Measurements from ENCODE around the gene LIMCH1.

Gene LIMCH1

GRCh38 chr4:41655177-41655576 is 117.2 kb downstream of the LIMCH1 start:
- Histone ChIP-seq H3K4me1 (ENCODE audit: insufficient read depth, low read length, poor library complexity, severe bottlenecking) (no peaks in the 10 kb centered on the region), H3K4me3 (ENCODE audit: low read length, poor library complexity, severe bottlenecking) (no peak overlapping the region), H3F3A (ENCODE audit: low read depth) (no peaks in the 10 kb centered on the region), H3K79me2 (ENCODE audit: insufficient read depth, low read length) (no peaks in the 10 kb centered on the region), H3K4me2 (ENCODE audit: low read depth, low read length, poor library complexity, severe bottlenecking) (no peak overlapping the region), H2AFZ (ENCODE audit: low read length) (no peak overlapping the region), H4K20me1 (ENCODE audit: insufficient read depth, low read length, poor library complexity, severe bottlenecking) (no peaks in the 10 kb centered on the region), H3K9ac (ENCODE audit: low read depth, low read length, poor library complexity, severe bottlenecking) (no peak overlapping the region), H3K36me3 (ENCODE audit: insufficient read depth, low read length) (no peaks in the 10 kb centered on the region), H3K27me3 (ENCODE audit: insufficient read depth, low read length, poor library complexity, severe bottlenecking) (no peaks in the 10 kb centered on the region), H3K9me3 (ENCODE audit: insufficient read depth, low read depth, low read length) (no peaks in the 10 kb centered on the region), H3K9me2 (replicated peaks; ENCODE audit: low read depth, low read length) (no peaks in the 10 kb centered on the region)
- TF ChIP-seq EZH2phosphoT487 (IDR thresholded peaks at IDR 0.05; ENCODE audit: borderline replicate concordance) = no peak
- no peak for TF ChIP-seq CTCF (conservative IDR thresholded peaks at IDR 0.05; ENCODE audit: low read length)

DNA sequence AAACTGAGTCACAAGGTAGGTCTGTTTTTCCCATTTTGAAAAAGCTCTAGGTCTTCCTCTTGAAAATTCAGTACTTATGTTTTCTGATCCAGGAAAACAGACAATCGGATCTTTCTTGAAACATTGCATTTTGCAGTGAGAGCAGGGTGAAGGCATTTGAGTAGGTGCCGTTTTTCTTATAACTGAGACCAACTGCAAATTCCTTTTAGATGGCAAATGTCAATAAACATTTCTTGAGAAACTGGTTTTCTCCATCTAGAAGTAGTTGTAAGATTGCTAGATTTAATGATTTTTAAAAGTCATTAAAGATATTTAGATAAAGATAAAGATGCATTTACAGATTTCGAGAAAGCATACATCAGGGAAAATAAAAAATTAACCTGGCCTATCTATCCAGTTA is 118.1 kb downstream of the LIMCH1 start:
- H3K9me3 ChIP-seq (ENCODE audit: insufficient read depth, low read depth, low read length) = no peaks in the 10 kb centered on the region
- H3K4me1 ChIP-seq (ENCODE audit: insufficient read depth, low read length, poor library complexity, severe bottlenecking) = no peaks in the 10 kb centered on the region
- H2AFZ ChIP-seq (ENCODE audit: low read length) = no peak overlapping the region
- no peaks in the 10 kb centered on the region for H4K20me1 ChIP-seq (ENCODE audit: insufficient read depth, low read length, poor library complexity, severe bottlenecking)
- no peak overlapping the region for H3K4me2 ChIP-seq (ENCODE audit: low read depth, low read length, poor library complexity, severe bottlenecking)
- H3K79me2 ChIP-seq (ENCODE audit: insufficient read depth, low read length) = no peaks in the 10 kb centered on the region
- no peaks in the 10 kb centered on the region for H3F3A ChIP-seq (ENCODE audit: low read depth)
- H3K9me2 ChIP-seq (replicated peaks; ENCODE audit: low read depth, low read length) = no peaks in the 10 kb centered on the region
- no peak for TF ChIP-seq EZH2phosphoT487 (IDR thresholded peaks at IDR 0.05; ENCODE audit: borderline replicate concordance)
- no peak for TF ChIP-seq CTCF (conservative IDR thresholded peaks at IDR 0.05; ENCODE audit: low read length)
- H3K27me3 ChIP-seq (ENCODE audit: insufficient read depth, low read length, poor library complexity, severe bottlenecking) = no peaks in the 10 kb centered on the region
- no peak overlapping the region for H3K4me3 ChIP-seq (ENCODE audit: low read length, poor library complexity, severe bottlenecking)
- no peaks in the 10 kb centered on the region for H3K36me3 ChIP-seq (ENCODE audit: insufficient read depth, low read length)
- no peak overlapping the region for H3K9ac ChIP-seq (ENCODE audit: low read depth, low read length, poor library complexity, severe bottlenecking)

- no peaks in the 10 kb centered on the region for H3F3A ChIP-seq (ENCODE audit: low read depth)
- H2AFZ ChIP-seq (ENCODE audit: low read length) = no peak overlapping the region
- no peaks in the 10 kb centered on the region for H3K9me3 ChIP-seq (ENCODE audit: insufficient read depth, low read depth, low read length)
- TF ChIP-seq EZH2phosphoT487 (IDR thresholded peaks at IDR 0.05; ENCODE audit: borderline replicate concordance) (no peak), CTCF (conservative IDR thresholded peaks at IDR 0.05; ENCODE audit: low read length) (no peak)
- H3K4me1 ChIP-seq (ENCODE audit: insufficient read depth, low read length, poor library complexity, severe bottlenecking) = no peaks in the 10 kb centered on the region
- no peak overlapping the region for H3K9ac ChIP-seq (ENCODE audit: low read depth, low read length, poor library complexity, severe bottlenecking)
- H3K36me3 ChIP-seq (ENCODE audit: insufficient read depth, low read length) = no peaks in the 10 kb centered on the region
- H4K20me1 ChIP-seq (ENCODE audit: insufficient read depth, low read length, poor library complexity, severe bottlenecking) = no peaks in the 10 kb centered on the region
- no peak overlapping the region for H3K4me3 ChIP-seq (ENCODE audit: low read length, poor library complexity, severe bottlenecking)
- no peaks in the 10 kb centered on the region for H3K27me3 ChIP-seq (ENCODE audit: insufficient read depth, low read length, poor library complexity, severe bottlenecking)
- H3K79me2 ChIP-seq (ENCODE audit: insufficient read depth, low read length) = no peaks in the 10 kb centered on the region
- H3K9me2 ChIP-seq (replicated peaks; ENCODE audit: low read depth, low read length) = no peaks in the 10 kb centered on the region
- H3K4me2 ChIP-seq (ENCODE audit: low read depth, low read length, poor library complexity, severe bottlenecking) = no peak overlapping the region
These were observed 118.9 kb downstream of the LIMCH1 start for GRCh38 chr4:41656572-41657520.

Data from Loucy (cell line).